Ovary (tissue), 9 donors: ENCODE results near the gene PHF2. TPM values are rescaled to one million over a fixed set of nuclear protein-coding genes. Genes with fewer than 3 reads are reported as not detected.
A peak's percentile ranks its signal among the peaks of the same experiment; 100 is the strongest.
"Not testable (repeated sequence)": the region's sequence is repeated elsewhere in the genome, so short reads cannot be mapped to it uniquely, and the experiment has no call there.

ENCODE experiments used
- DNase-seq, 5 donors: peaks; one replicate each; pipeline ENCODE4 v3.0.0-alpha.2; 2019 to 2020
- H3K27ac ChIP-seq, 2 donors: fragments of 200-600 bp; one replicate each; pipeline versions ENCODE4 v1.5.1 to v1.8.0; 2019 to 2022
- H3K27me3 ChIP-seq: fragments of 200-600 bp; one replicate; pipeline ENCODE4 v1.8.0; 2022
- H3K36me3 ChIP-seq: fragments of 200-600 bp; sonication (generic); one replicate; pipeline ENCODE4 v1.5.1; 2019
- H3K4me1 ChIP-seq: one replicate; pipeline ENCODE4 v1.8.1; 2013; ENCODE audit warnings: mild to moderate bottlenecking, moderate library complexity; ENCODE audit not compliant: insufficient read depth
- H3K4me3 ChIP-seq: fragments of 200-600 bp; sonication (generic); one replicate; pipeline ENCODE4 v1.5.1; 2017
- H3K9me3 ChIP-seq, 2 donors: fragments of 200-600 bp in 1 of 2; sonication (generic) in 1 of 2; one replicate each; pipeline versions ENCODE4 v1.5.1 to v1.8.1; 2013 to 2019; ENCODE audit warnings: mild to moderate bottlenecking in 1 of 2, moderate library complexity in 1 of 2
- EP300 ChIP-seq: sonication (generic); formaldehyde crosslinking; IDR thresholded peaks from one replicate; pipeline ENCODE4 v1.6.1; 2017; ENCODE audit warnings: antibody characterized with exemption
- POLR2A ChIP-seq: fragments of 450-650 bp; IDR thresholded peaks from one replicate; pipeline ENCODE4 v1.6.1; 2017; ENCODE audit warnings: antibody characterized with exemption, mild to moderate bottlenecking, moderate library complexity
- WGBS, 3 donors: extraction: QIAGEN DNeasy Blood & Tissue Kit in 1 of 3; methylation state at CpG; one replicate each; pipeline versions ENCODE4 v1.1.5 to v1.1.7; 2013 to 2017; 5-methylcytosine and 5-hydroxymethylcytosine counted together
- intact Hi-C, 4 donors: fragments of 100-400 bp; cut with DNase I; formaldehyde crosslinking; loops; one replicate each; pipeline versions ENCODE4 v1.11.0 to v1.15.1; 2022 to 2023
- polyA plus RNA-seq, 2 donors: library from polyadenylated mRNA; stranded (reverse); fragments of 200-250 nt in 1 of 2; fragments of 350-450 nt in 1 of 2; fragmentation: Illumina TruSeq in 1 of 2; extraction: RNeasy Lipid Tissue Mini Kit (QIAGEN cat#74804) in 1 of 2; gene quantifications; one replicate each; pipeline ENCODE4 v1.2.3, GENCODE V29; 2013 to 2014
- total RNA-seq, 7 donors: library from RNA; depleted of rRNA in 2 of 7; stranded (reverse); fragments of >200 nt in 2 of 7; fragmentation: NEBNext Ultra II Directional in 3 of 7; extraction: Animal tissue kit (Norgen Biotek cat#: 25700) in 3 of 7; gene quantifications; one replicate each; pipeline versions ENCODE4 v1.1.0 to v1.2.4, GENCODE V29; 2016 to 2023
- TF ChIP-seq, protein P1 (sequence below), 3 donors: fragments of 450-650 bp in 2 of 3; fragments of 200-600 bp in 1 of 3; IDR thresholded peaks; one replicate each; pipeline versions ENCODE4 v1.5.1 to v1.8.0; 2016 to 2022; ENCODE audit warnings: antibody characterized with exemption in 3 of 3, mild to moderate bottlenecking in 1 of 3
- donor health status: DM: no; HTN: no; CAD: no; lungs with moderate emphysema.
- donor health status: DM: no; HTN: no; CAD: no.
- donor health status: Bipolar disorder and iron deficiency.
- donor health status: DM: yes; HTN: yes; CAD: no.
- donor health status: DM: no; HTN: no; CAD: no.
- donor health status: DM: yes; HTN: yes; CAD: no.

Gene PHF2
- total and polyA plus RNA-seq, 9 donors = 20.3 to 50.1 (median 39.7) TPM

DNA sequence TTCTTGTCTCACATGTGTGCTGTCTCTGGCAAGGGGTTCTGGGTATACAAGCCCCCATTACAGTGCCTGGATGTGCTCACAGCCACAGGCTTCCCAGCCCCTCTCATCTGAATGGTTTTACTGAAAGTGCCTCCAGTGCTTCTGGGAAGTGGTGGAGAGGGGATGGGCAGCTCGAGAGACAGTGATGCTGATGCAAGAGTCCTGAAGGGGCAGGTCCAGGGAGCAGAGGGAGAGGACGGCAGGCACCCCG is 93.5 kb downstream of the PHF2 start:
- no peak overlapping the region for H3K27ac ChIP-seq
- no peaks in the 10 kb centered on the region for H3K27me3 ChIP-seq
- H3K4me3 ChIP-seq = no peak overlapping the region
- intact Hi-C loops = loop anchor here in 1 of 4 donors (10.0 kb wide), 1 partner anchor 535 kb away; no protein-coding TSS in a partner anchor
- no peaks in the 10 kb centered on the region for H3K4me1 ChIP-seq
- TF ChIP-seq POLR2A = no peak
- TF ChIP-seq, protein P1, sequence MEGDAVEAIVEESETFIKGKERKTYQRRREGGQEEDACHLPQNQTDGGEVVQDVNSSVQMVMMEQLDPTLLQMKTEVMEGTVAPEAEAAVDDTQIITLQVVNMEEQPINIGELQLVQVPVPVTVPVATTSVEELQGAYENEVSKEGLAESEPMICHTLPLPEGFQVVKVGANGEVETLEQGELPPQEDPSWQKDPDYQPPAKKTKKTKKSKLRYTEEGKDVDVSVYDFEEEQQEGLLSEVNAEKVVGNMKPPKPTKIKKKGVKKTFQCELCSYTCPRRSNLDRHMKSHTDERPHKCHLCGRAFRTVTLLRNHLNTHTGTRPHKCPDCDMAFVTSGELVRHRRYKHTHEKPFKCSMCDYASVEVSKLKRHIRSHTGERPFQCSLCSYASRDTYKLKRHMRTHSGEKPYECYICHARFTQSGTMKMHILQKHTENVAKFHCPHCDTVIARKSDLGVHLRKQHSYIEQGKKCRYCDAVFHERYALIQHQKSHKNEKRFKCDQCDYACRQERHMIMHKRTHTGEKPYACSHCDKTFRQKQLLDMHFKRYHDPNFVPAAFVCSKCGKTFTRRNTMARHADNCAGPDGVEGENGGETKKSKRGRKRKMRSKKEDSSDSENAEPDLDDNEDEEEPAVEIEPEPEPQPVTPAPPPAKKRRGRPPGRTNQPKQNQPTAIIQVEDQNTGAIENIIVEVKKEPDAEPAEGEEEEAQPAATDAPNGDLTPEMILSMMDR (IDR thresholded peaks at IDR 0.05) = no peak
- TF ChIP-seq EP300 = no peak
- 62 to 79% (median 67%) methylated on average over 3 of the region's 3 CpGs for WGBS, 3 donors
- no peaks in the 10 kb centered on the region for H3K36me3 ChIP-seq
- no peaks in the 10 kb centered on the region for H3K9me3 ChIP-seq
- DNase-seq = peak in 2 of 5 donors; percentile 6 to 7

DNA sequence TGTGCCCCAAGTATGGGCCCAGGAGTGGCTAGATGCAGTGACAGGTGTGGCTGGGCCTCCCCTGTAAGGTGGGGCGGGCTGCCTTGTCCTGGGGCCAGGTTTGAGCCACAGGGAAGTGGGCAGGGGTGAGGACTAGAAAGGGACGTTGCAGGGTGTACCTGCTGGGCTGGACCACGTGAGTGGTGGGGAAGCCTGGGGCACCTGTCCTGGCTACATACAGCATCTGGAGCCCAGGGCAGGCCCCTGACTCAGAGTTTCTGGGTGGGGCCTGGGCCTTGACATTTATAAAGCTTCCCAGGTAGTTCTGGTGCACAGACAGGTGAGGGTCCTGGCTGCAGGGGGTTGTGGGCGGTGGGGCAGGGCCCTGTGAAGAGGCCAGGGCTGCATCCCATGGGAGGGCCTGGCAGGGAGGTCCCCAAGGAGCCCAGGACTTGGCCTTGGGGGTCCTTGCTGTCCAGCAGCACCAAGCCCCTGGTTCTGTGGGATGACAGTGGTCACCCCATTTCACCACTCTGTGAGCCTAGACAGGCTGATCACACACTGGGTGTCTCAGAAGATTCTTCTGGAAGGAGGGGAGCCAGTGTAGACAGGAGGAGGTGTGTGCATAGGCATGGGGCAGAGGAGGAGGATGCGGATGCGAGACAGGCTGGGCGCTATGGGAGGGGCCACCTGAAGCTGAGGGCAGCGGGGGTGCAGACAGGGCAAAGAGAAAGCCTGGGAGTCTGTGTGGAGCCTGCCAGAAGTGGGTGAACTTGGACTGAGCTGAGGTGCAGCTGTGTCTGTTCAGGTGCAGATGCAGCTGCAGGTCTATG is 94.0 kb downstream of the PHF2 start:
- H3K9me3 ChIP-seq = no peaks in the 10 kb centered on the region
- intact Hi-C loops = no loop called here

DNA sequence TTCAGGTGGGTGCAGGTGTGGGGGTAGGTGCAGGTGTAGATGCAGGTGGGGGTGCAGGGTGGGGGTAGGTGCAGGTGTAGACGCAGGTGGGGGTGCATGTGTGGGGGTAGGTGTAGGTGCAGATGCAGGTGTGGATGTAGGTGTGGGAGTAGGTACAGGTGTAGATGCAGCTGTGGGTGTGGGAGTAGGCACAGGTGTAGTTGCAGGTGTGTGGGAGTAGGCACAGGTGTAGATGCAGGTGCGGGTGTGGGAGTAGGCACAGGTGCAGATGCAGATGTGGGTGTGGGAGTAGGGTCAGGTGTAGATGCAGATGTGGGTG is 94.6 kb downstream of the PHF2 start:
- no peak for TF ChIP-seq POLR2A
- TF ChIP-seq, protein P1 (IDR thresholded peaks at IDR 0.05) = no peak
- no peak for TF ChIP-seq EP300
- no peaks in the 10 kb centered on the region for H3K27me3 ChIP-seq
- peak in 2 of 5 donors; percentile 2 to 10 for DNase-seq
- H3K9me3 ChIP-seq = no peaks in the 10 kb centered on the region
- H3K4me3 ChIP-seq = no peak overlapping the region
- H3K36me3 ChIP-seq = no peaks in the 10 kb centered on the region
- intact Hi-C loops = no loop called here
- H3K27ac ChIP-seq = no peak overlapping the region
- 86 to 97% (median 93%) methylated on average over 2 of the region's 2 CpGs for WGBS, 3 donors
- no peaks in the 10 kb centered on the region for H3K4me1 ChIP-seq

More for the DNA sequence above, 94.0 kb downstream of the PHF2 start:
- Histone ChIP-seq H3K27ac (no peak overlapping the region), H3K27me3 (no peaks in the 10 kb centered on the region), H3K4me1 (no peaks in the 10 kb centered on the region), H3K4me3 (no peak overlapping the region), H3K36me3 (no peaks in the 10 kb centered on the region)
- WGBS, 3 donors = 84 to 87% (median 87%) methylated on average over 8 of the region's 8 CpGs
- peak in 4 of 5 donors; percentile 6 to 25 (median 10) for DNase-seq
- TF ChIP-seq POLR2A = no peak
- no peak for TF ChIP-seq EP300
- TF ChIP-seq, protein P1 (IDR thresholded peaks at IDR 0.05) = no peak

DNA sequence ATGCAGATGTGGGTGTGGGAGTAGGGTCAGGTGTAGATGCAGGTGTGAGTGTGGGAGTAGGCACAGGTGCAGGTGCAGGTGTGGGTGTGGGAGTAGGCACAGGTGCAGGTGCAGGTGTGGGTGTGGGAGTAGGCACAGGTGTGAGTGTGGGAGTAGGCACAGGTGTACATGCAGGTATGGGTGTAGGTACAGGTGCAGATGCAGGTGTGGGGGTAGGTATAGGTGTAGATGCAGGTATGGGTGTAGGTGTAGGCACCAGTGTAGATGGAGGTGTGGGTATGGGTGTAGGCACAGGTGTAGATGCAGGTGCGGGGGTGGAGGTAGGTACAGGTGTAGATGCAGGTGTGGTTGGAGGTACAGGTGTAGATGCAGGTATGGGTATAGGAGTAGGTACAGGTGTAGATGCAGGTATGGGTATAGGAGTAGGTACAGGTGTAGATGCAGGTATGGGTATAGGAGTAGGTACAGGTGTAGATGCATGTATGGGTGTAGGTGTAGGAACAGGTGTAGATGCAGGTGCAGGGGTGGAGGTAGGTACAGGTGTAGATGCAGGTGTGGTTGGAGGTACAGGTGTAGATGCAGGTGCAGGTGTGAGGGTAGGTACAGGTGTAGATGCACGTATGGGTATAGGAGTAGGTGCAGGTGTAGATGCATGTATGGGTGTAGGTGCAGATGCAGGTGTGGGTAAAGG is 96.1 kb downstream of the PHF2 start:
- WGBS, 3 donors = 88 to 92% (median 89%) methylated on average over 2 of the region's 2 CpGs
- H3K4me3 ChIP-seq, H3K4me1 ChIP-seq, H3K27me3 ChIP-seq, H3K9me3 ChIP-seq, intact Hi-C loops, H3K27ac ChIP-seq, H3K36me3 ChIP-seq: not testable (repeated sequence)
- DNase-seq = peak in 3 of 5 donors; percentile 4 to 13 (median 8)
